ENCODE results near the gene AACS. TPM values are rescaled to one million over a fixed set of nuclear protein-coding genes. Genes with fewer than 3 reads are reported as not detected.
"Not testable (repeated sequence)": the region's sequence is repeated elsewhere in the genome, so short reads cannot be mapped to it uniquely, and the experiment has no call there.

The AACS gene
- total RNA-seq, 1 experiment from 2014 or later, result 31.3 TPM

- H3K4me1 Mint-ChIP-seq (ENCODE audit: low read depth, unreplicated experiment), result no peaks in the 10 kb centered on the region
- H3K36me3 Mint-ChIP-seq (ENCODE audit: insufficient read depth, unreplicated experiment), result peaks cover 10% of the 10 kb centered on the region
- no peaks in the 10 kb centered on the region for H3K9me3 Mint-ChIP-seq (ENCODE audit: unreplicated experiment)
- POLR2A ChIA-PET, result no interaction called here
- Histone ChIP-seq H3K9me3 (no peaks in the 10 kb centered on the region), H3K27me3 (replicated peaks; ENCODE audit: control insufficient read depth, insufficient read depth, low read length) (no peaks in the 10 kb centered on the region), H3K4me3 (ENCODE audit: low read depth, low read length) (no peak overlapping the region), H3K4me1 (no peaks in the 10 kb centered on the region), H3K36me3 (ENCODE audit: control insufficient read depth, insufficient read depth, low read length) (no peaks in the 10 kb centered on the region)
- CTCF ChIA-PET, result no interaction called here
- H3K27ac Mint-ChIP-seq (ENCODE audit: unreplicated experiment), result no peak overlapping the region
- BruUV-seq (replicated peaks), result TSS peak; percentile 8
- no peak for DNase-seq
- H3K27me3 Mint-ChIP-seq (ENCODE audit: insufficient read depth, unreplicated experiment), result no peaks in the 10 kb centered on the region
- TF ChIP-seq, protein P1, sequence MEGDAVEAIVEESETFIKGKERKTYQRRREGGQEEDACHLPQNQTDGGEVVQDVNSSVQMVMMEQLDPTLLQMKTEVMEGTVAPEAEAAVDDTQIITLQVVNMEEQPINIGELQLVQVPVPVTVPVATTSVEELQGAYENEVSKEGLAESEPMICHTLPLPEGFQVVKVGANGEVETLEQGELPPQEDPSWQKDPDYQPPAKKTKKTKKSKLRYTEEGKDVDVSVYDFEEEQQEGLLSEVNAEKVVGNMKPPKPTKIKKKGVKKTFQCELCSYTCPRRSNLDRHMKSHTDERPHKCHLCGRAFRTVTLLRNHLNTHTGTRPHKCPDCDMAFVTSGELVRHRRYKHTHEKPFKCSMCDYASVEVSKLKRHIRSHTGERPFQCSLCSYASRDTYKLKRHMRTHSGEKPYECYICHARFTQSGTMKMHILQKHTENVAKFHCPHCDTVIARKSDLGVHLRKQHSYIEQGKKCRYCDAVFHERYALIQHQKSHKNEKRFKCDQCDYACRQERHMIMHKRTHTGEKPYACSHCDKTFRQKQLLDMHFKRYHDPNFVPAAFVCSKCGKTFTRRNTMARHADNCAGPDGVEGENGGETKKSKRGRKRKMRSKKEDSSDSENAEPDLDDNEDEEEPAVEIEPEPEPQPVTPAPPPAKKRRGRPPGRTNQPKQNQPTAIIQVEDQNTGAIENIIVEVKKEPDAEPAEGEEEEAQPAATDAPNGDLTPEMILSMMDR (IDR thresholded peaks at IDR 0.05; ENCODE audit: insufficient read depth in 1 of 2, low read depth in 1 of 2, low read length in 1 of 2, severe bottlenecking in 1 of 2, unreplicated experiment in 1 of 2), result no peak
- no peak overlapping the region for H3K4me3 Mint-ChIP-seq (ENCODE audit: unreplicated experiment)
- intact Hi-C loops (cut with micrococcal nuclease; ENCODE audit: unreplicated experiment), result loop anchor here (2.0 kb wide), 1 partner anchor 33 kb away; no protein-coding TSS in a partner anchor
These were observed 37.1 kb upstream of the AACS start for GRCh38 chr12:125028106-125028505.

GRCh38 chr12:125029761-125030358 is 35.4 kb upstream of the AACS start:
- BruUV-seq (replicated peaks), result no TSS peak
- Histone ChIP-seq H3K9me3 (no peaks in the 10 kb centered on the region), H3K4me1 (no peaks in the 10 kb centered on the region), H3K4me3 (ENCODE audit: low read depth, low read length) (no peak overlapping the region), H3K27me3 (replicated peaks; ENCODE audit: control insufficient read depth, insufficient read depth, low read length) (no peaks in the 10 kb centered on the region), H3K36me3 (ENCODE audit: control insufficient read depth, insufficient read depth, low read length) (no peaks in the 10 kb centered on the region)
- no peak for DNase-seq
- intact Hi-C loops (cut with micrococcal nuclease; ENCODE audit: unreplicated experiment), result loop anchor here (2.0 kb wide), 1 partner anchor 35 kb away; no protein-coding TSS in a partner anchor
- Mint-ChIP-seq H3K4me1 (ENCODE audit: low read depth, unreplicated experiment) (no peaks in the 10 kb centered on the region), H3K4me3 (ENCODE audit: unreplicated experiment) (no peak overlapping the region), H3K9me3 (ENCODE audit: unreplicated experiment) (no peaks in the 10 kb centered on the region), H3K27ac (ENCODE audit: unreplicated experiment) (no peak overlapping the region), H3K36me3 (ENCODE audit: insufficient read depth, unreplicated experiment) (no peaks in the 10 kb centered on the region), H3K27me3 (ENCODE audit: insufficient read depth, unreplicated experiment) (no peaks in the 10 kb centered on the region)
- ChIA-PET CTCF (no interaction called here), POLR2A (no interaction called here)
- TF ChIP-seq, protein P1 (IDR thresholded peaks at IDR 0.05; ENCODE audit: insufficient read depth in 1 of 2, low read depth in 1 of 2, low read length in 1 of 2, severe bottlenecking in 1 of 2, unreplicated experiment in 1 of 2), result no peak

GRCh38 chr12:125031471-125031870 is 33.8 kb upstream of the AACS start:
- H3K36me3 Mint-ChIP-seq (ENCODE audit: insufficient read depth, unreplicated experiment); POLR2A ChIA-PET; H3K9me3 Mint-ChIP-seq (ENCODE audit: unreplicated experiment); H3K4me1 Mint-ChIP-seq (ENCODE audit: low read depth, unreplicated experiment); H3K4me1 ChIP-seq; H3K4me3 Mint-ChIP-seq (ENCODE audit: unreplicated experiment); H3K4me3 ChIP-seq (ENCODE audit: low read depth, low read length); H3K36me3 ChIP-seq (ENCODE audit: control insufficient read depth, insufficient read depth, low read length); H3K27me3 Mint-ChIP-seq (ENCODE audit: insufficient read depth, unreplicated experiment); intact Hi-C loops (cut with micrococcal nuclease; ENCODE audit: unreplicated experiment); BruUV-seq (replicated peaks); DNase-seq; H3K9me3 ChIP-seq; H3K27ac Mint-ChIP-seq (ENCODE audit: unreplicated experiment); H3K27me3 ChIP-seq (replicated peaks; ENCODE audit: control insufficient read depth, insufficient read depth, low read length): not testable (repeated sequence)
- CTCF ChIA-PET, result interaction anchor here (0.6 kb wide), 2 partner anchors 277 to 404 kb away, joined by 3 to 4 read pairs; no protein-coding TSS in a partner anchor
